Measurements from ENCODE around the gene GPC5. TPM values are rescaled to one million over a fixed set of nuclear protein-coding genes. Genes with fewer than 3 reads are reported as not detected.

Gene GPC5
- total RNA-seq, 1 donor from 2014 or later: 0.99 TPM

GRCh38 chr13:92412996-92413395 lies 1014.6 kb downstream of the GPC5 start:
- TF ChIP-seq, protein P1, sequence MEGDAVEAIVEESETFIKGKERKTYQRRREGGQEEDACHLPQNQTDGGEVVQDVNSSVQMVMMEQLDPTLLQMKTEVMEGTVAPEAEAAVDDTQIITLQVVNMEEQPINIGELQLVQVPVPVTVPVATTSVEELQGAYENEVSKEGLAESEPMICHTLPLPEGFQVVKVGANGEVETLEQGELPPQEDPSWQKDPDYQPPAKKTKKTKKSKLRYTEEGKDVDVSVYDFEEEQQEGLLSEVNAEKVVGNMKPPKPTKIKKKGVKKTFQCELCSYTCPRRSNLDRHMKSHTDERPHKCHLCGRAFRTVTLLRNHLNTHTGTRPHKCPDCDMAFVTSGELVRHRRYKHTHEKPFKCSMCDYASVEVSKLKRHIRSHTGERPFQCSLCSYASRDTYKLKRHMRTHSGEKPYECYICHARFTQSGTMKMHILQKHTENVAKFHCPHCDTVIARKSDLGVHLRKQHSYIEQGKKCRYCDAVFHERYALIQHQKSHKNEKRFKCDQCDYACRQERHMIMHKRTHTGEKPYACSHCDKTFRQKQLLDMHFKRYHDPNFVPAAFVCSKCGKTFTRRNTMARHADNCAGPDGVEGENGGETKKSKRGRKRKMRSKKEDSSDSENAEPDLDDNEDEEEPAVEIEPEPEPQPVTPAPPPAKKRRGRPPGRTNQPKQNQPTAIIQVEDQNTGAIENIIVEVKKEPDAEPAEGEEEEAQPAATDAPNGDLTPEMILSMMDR (IDR thresholded peaks at IDR 0.05): no peak
- Mint-ChIP-seq H3K27ac (ENCODE audit: unreplicated experiment) (no peak overlapping the region), H3K36me3 (ENCODE audit: low read depth) (no peaks in the 10 kb centered on the region), H3K27me3 (ENCODE audit: low read depth) (peaks cover 14% of the 10 kb centered on the region), H3K4me1 (ENCODE audit: low read depth) (no peaks in the 10 kb centered on the region), H3K9me3 (ENCODE audit: low read depth) (peaks cover 2% of the 10 kb centered on the region), H3K4me3 (ENCODE audit: unreplicated experiment) (no peak overlapping the region)
- DNase-seq (ENCODE audit: low spot score): no peak

- Mint-ChIP-seq H3K36me3 (ENCODE audit: low read depth) (no peaks in the 10 kb centered on the region), H3K4me3 (ENCODE audit: unreplicated experiment) (no peak overlapping the region)
These were observed 1015.0 kb downstream of the GPC5 start for GRCh38 chr13:92413452-92413851.

GRCh38 chr13:92414851-92415250 lies 1016.4 kb downstream of the GPC5 start:
- Mint-ChIP-seq H3K27ac (ENCODE audit: unreplicated experiment) (no peak overlapping the region), H3K4me1 (ENCODE audit: low read depth) (no peaks in the 10 kb centered on the region), H3K4me3 (ENCODE audit: unreplicated experiment) (no peak overlapping the region), H3K36me3 (ENCODE audit: low read depth) (no peaks in the 10 kb centered on the region), H3K9me3 (ENCODE audit: low read depth) (peaks cover 2% of the 10 kb centered on the region), H3K27me3 (ENCODE audit: low read depth) (peaks cover 9% of the 10 kb centered on the region)
- no peak for DNase-seq (ENCODE audit: low spot score)
- TF ChIP-seq, protein P1 (IDR thresholded peaks at IDR 0.05): no peak

More at GRCh38 chr13:92413452-92413851, 1015.0 kb downstream of the GPC5 start:
- DNase-seq (ENCODE audit: low spot score): no peak
- peaks cover 11% of the 10 kb centered on the region for H3K27me3 Mint-ChIP-seq (ENCODE audit: low read depth)
- H3K4me1 Mint-ChIP-seq (ENCODE audit: low read depth): no peaks in the 10 kb centered on the region
- TF ChIP-seq, protein P1 (IDR thresholded peaks at IDR 0.05): no peak
- H3K27ac Mint-ChIP-seq (ENCODE audit: unreplicated experiment): no peak overlapping the region
- H3K9me3 Mint-ChIP-seq (ENCODE audit: low read depth): peaks cover 2% of the 10 kb centered on the region

DNA sequence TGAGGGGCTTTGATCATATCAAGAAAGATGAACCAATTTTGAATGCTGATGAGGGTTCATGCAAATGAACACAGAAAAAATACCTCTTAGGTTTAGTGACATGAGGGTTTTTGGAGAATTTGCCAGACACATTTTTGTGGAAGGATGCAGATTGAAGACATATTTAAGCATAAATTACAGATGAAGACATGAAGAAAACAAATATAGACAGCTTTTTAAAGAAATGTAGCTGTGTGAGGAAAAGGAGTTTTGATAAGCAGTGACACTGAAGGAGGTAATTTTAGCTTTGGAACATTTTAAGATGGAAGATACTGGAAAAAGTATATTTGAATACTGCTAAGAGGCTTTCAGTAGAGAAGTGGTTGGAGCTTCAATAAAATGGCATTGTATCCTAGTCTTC lies 1017.4 kb downstream of the GPC5 start:
- Mint-ChIP-seq H3K36me3 (ENCODE audit: low read depth) (no peaks in the 10 kb centered on the region), H3K9me3 (ENCODE audit: low read depth) (peaks cover 2% of the 10 kb centered on the region), H3K4me3 (ENCODE audit: unreplicated experiment) (no peak overlapping the region), H3K27me3 (ENCODE audit: low read depth) (peaks cover 9% of the 10 kb centered on the region), H3K4me1 (ENCODE audit: low read depth) (no peaks in the 10 kb centered on the region), H3K27ac (ENCODE audit: unreplicated experiment) (no peak overlapping the region)
- TF ChIP-seq, protein P1 (IDR thresholded peaks at IDR 0.05): no peak
- DNase-seq (ENCODE audit: low spot score): no peak

DNA sequence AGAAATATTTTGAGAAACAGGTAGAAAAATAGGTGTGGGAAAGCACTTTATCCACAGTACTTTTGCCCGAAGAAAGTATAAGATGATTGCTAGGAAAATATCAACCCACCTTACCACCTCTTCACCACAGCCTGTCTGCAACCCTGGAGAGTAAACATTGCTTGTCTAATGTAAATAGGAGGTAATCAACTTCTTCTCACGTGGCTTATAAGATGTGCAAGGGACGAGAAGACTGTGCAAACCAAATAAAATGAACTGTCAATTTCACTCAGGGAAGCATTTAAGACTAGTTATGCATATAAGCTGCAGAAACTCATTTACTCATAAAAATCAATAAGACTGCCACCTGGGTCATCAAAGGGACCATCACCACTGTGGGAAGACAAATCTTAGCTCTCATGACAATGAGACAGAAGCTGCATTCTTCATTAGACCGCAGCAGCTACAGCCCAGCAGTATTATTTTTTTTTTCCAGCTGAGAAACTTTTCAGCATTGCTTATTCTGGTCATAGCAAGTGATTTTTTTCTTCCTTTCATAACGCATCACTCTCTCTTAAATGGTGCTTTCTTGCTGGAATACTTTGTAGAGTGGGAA lies 1020.5 kb downstream of the GPC5 start:
- Mint-ChIP-seq H3K27me3 (ENCODE audit: low read depth) (peaks cover 9% of the 10 kb centered on the region), H3K9me3 (ENCODE audit: low read depth) (peaks cover 2% of the 10 kb centered on the region), H3K4me1 (ENCODE audit: low read depth) (no peaks in the 10 kb centered on the region), H3K27ac (ENCODE audit: unreplicated experiment) (no peak overlapping the region), H3K36me3 (ENCODE audit: low read depth) (no peaks in the 10 kb centered on the region), H3K4me3 (ENCODE audit: unreplicated experiment) (no peak overlapping the region)
- no peak for DNase-seq (ENCODE audit: low spot score)
- TF ChIP-seq, protein P1 (IDR thresholded peaks at IDR 0.05): no peak

Data from chondrocyte (in vitro differentiated cells).